22Rv1 (cell line): Measurements from ENCODE around the gene BCAS2.

ENCODE experiments used
- H3K27ac ChIP-seq: fragments of 450-650 bp; 2 replicates; pipeline ENCODE4 v1.5.1; 2017
- ZFX ChIP-seq: fragments of 450-650 bp; IDR thresholded peaks from 2 replicates; pipeline ENCODE4 v1.6.1; 2017; ENCODE audit warnings: antibody characterized with exemption, borderline replicate concordance
- TF ChIP-seq, protein P1 (sequence below): fragments of 450-650 bp; IDR thresholded peaks from 2 replicates; pipeline ENCODE4 v1.5.1; 2017; ENCODE audit warnings: mild to moderate bottlenecking

BCAS2 gene

GRCh38 chr1:114524944-114525343 is 56.5 kb downstream of the BCAS2 start:
- TF ChIP-seq, protein P1, sequence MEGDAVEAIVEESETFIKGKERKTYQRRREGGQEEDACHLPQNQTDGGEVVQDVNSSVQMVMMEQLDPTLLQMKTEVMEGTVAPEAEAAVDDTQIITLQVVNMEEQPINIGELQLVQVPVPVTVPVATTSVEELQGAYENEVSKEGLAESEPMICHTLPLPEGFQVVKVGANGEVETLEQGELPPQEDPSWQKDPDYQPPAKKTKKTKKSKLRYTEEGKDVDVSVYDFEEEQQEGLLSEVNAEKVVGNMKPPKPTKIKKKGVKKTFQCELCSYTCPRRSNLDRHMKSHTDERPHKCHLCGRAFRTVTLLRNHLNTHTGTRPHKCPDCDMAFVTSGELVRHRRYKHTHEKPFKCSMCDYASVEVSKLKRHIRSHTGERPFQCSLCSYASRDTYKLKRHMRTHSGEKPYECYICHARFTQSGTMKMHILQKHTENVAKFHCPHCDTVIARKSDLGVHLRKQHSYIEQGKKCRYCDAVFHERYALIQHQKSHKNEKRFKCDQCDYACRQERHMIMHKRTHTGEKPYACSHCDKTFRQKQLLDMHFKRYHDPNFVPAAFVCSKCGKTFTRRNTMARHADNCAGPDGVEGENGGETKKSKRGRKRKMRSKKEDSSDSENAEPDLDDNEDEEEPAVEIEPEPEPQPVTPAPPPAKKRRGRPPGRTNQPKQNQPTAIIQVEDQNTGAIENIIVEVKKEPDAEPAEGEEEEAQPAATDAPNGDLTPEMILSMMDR, result no peak
- TF ChIP-seq ZFX, result no peak

GRCh38 chr1:114522264-114522575 is 59.2 kb downstream of the BCAS2 start:
- TF ChIP-seq ZFX, result no peak
- TF ChIP-seq, protein P1, result no peak
- H3K27ac ChIP-seq, result no peak overlapping the region

More at GRCh38 chr1:114524944-114525343, 56.5 kb downstream of the BCAS2 start:
- no peak overlapping the region for H3K27ac ChIP-seq

- TF ChIP-seq, protein P1, result no peak
- no peak for TF ChIP-seq ZFX
- no peak overlapping the region for H3K27ac ChIP-seq
These were observed 59.8 kb downstream of the BCAS2 start for GRCh38 chr1:114521396-114522263.
